ENCODE results near the gene PLEKHB1.

GRCh38 chr11:73597336-73597955, 48.9 kb upstream of the PLEKHB1 start:
- TF ChIP-seq, protein P1, sequence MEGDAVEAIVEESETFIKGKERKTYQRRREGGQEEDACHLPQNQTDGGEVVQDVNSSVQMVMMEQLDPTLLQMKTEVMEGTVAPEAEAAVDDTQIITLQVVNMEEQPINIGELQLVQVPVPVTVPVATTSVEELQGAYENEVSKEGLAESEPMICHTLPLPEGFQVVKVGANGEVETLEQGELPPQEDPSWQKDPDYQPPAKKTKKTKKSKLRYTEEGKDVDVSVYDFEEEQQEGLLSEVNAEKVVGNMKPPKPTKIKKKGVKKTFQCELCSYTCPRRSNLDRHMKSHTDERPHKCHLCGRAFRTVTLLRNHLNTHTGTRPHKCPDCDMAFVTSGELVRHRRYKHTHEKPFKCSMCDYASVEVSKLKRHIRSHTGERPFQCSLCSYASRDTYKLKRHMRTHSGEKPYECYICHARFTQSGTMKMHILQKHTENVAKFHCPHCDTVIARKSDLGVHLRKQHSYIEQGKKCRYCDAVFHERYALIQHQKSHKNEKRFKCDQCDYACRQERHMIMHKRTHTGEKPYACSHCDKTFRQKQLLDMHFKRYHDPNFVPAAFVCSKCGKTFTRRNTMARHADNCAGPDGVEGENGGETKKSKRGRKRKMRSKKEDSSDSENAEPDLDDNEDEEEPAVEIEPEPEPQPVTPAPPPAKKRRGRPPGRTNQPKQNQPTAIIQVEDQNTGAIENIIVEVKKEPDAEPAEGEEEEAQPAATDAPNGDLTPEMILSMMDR (IDR thresholded peaks at IDR 0.05), result no peak
- no peak for TF ChIP-seq POLR2A (IDR thresholded peaks at IDR 0.05)
- TF ChIP-seq EP300 (IDR thresholded peaks at IDR 0.05), result no peak

All from ovary (tissue), 3 donors.